ENCODE data around the gene SMIM27.

SMIM27 gene

DNA sequence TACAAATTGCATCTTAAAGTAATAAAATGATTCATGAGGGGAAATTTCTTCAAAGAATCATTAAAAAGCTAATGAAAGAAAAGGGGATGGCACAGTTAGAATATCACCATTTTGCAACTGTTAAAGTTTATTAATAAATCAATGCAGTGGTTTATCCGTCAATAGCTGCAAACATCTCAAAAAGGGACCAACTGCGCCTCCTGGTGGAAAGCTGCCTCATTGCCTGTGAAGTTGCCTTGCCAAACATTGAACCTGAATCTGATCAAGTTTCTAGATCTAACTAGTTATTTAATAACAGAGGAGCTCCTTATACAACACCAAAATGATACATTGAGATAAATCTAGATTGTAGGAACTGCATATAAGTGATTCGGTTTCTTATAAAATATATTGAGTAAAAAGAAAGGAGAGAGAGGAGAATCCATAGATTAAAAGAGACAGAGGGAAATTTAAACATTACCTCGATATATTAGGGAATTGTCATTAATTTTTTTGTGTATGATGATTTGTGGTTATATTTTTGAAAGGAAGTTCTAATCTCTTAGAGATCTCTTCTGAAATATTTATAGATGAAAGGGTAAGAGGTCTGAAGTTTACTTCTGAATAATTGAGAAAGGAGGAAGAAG, 27.7 kb downstream of the SMIM27 start:
- H3K4me3 ChIP-seq (ENCODE audit: control insufficient read depth, low read depth, low read length) = no peak overlapping the region
- TF ChIP-seq, protein P1, sequence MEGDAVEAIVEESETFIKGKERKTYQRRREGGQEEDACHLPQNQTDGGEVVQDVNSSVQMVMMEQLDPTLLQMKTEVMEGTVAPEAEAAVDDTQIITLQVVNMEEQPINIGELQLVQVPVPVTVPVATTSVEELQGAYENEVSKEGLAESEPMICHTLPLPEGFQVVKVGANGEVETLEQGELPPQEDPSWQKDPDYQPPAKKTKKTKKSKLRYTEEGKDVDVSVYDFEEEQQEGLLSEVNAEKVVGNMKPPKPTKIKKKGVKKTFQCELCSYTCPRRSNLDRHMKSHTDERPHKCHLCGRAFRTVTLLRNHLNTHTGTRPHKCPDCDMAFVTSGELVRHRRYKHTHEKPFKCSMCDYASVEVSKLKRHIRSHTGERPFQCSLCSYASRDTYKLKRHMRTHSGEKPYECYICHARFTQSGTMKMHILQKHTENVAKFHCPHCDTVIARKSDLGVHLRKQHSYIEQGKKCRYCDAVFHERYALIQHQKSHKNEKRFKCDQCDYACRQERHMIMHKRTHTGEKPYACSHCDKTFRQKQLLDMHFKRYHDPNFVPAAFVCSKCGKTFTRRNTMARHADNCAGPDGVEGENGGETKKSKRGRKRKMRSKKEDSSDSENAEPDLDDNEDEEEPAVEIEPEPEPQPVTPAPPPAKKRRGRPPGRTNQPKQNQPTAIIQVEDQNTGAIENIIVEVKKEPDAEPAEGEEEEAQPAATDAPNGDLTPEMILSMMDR (conservative IDR thresholded peaks at IDR 0.05; ENCODE audit: control insufficient read depth, insufficient read depth, low read depth, low read length) = peak; percentile 97
- peak; percentile 64 for DNase-seq (ENCODE audit: low read depth)

DNA sequence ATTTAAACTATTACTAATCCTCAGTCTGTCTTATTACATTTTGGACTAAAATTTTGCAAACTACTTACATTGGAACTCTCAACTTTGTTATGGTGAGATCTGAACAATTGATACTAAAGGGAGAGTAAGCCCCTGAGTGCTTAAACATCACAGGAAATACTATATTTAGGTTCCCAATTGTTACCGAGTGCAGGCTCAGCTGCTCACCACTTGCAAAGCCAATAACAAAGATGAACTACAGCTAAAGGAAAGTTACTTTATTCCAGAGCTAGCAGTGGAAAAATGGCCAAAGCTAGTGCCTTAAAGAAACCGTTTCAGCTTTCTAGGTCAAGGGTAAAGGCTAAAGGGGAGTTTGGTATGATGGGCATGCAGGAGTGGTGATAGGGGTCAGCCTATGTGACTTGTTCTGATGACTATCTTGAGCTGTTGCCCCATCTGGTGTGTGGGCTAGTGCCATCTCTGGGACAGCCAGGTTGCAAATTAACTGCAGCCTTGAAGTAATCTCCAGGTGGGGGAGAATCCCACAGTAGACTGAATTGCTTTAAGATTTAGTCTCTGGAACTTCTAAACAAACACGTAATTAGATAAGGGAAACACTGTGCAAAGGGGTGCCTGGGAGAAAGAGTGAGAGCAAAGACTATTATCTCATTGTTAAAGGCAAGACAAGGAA, 28.6 kb downstream of the SMIM27 start:
- no peak for DNase-seq (ENCODE audit: low read depth)
- no peak overlapping the region for H3K4me3 ChIP-seq (ENCODE audit: control insufficient read depth, low read depth, low read length)
- TF ChIP-seq, protein P1 (conservative IDR thresholded peaks at IDR 0.05; ENCODE audit: control insufficient read depth, insufficient read depth, low read depth, low read length) = no peak

DNA sequence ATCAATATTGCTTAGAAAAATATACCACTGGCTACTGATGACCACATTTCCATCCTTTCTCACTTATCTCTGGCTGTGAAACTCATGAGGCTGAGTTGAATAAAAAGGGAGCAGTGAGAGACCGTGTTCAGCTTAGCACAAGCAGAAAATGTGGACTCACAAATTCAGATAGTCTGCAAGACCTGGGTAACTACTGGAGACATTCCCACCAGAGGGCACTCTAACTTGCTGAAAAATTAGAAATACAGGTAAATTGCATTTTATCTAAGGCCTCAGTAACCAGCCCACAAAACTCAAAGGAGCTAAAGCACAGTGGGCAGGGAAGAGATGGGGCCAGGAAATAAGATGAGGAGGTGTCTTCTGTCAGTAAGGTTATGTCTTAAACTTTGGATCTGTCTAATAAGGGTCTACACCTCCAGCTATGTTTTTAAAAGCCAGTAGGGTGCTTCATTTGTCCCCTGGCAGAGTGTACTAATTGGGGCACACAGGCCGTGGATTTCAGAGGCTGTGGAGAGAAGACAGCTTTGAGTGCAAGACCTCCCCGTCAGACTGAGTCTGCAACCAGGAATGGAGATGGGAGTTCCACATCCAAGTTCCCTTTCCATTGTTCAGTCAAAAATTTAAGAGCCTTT, 29.5 kb downstream of the SMIM27 start:
- DNase-seq (ENCODE audit: low read depth) = peak; percentile 76
- TF ChIP-seq, protein P1 (conservative IDR thresholded peaks at IDR 0.05; ENCODE audit: control insufficient read depth, insufficient read depth, low read depth, low read length) = peak; percentile 68
- H3K4me3 ChIP-seq (ENCODE audit: control insufficient read depth, low read depth, low read length) = no peak overlapping the region

DNA sequence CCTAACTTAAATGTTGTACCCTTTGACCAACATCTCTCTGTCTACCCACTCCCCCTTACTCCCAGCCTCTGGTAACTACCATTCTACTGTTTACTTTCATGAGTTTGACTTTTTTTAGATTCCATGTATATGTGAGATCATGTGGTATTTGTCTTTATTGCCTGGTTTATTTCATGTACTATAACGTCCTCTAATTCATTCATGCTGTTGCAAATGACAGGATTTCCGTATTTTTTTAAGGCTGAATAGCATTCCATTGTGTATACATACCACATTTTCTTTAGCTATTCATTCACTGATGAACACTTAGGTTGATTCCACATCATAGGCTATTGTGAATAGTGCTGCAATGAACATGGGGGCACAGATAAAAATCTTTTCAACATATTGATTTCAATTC, 32.7 kb downstream of the SMIM27 start:
- TF ChIP-seq, protein P1 (conservative IDR thresholded peaks at IDR 0.05; ENCODE audit: control insufficient read depth, insufficient read depth, low read depth, low read length) = no peak
- no peak for DNase-seq (ENCODE audit: low read depth)
- no peak overlapping the region for H3K4me3 ChIP-seq (ENCODE audit: control insufficient read depth, low read depth, low read length)

DNA sequence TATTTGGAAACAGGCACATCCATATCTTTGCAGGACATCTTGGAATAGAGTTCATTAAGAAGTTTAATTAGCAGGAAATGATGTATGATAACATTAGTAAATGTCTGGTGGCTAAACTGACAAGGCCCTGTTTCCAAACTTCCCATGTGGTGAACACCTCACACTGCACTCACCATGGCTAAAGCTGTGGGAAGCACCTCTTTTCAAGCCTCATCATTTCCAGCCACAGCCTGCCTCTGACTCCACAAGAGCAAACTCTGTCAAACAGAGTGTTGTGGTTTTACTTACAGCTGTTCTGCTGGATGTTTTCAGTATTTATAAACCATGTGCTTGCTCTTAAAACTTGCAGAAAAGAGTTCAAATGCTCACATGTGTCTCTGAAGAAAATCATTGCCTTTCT, 35.8 kb downstream of the SMIM27 start:
- no peak overlapping the region for H3K4me3 ChIP-seq (ENCODE audit: control insufficient read depth, low read depth, low read length)
- TF ChIP-seq, protein P1 (conservative IDR thresholded peaks at IDR 0.05; ENCODE audit: control insufficient read depth, insufficient read depth, low read depth, low read length) = no peak
- peak; percentile 38 for DNase-seq (ENCODE audit: low read depth)

DNA sequence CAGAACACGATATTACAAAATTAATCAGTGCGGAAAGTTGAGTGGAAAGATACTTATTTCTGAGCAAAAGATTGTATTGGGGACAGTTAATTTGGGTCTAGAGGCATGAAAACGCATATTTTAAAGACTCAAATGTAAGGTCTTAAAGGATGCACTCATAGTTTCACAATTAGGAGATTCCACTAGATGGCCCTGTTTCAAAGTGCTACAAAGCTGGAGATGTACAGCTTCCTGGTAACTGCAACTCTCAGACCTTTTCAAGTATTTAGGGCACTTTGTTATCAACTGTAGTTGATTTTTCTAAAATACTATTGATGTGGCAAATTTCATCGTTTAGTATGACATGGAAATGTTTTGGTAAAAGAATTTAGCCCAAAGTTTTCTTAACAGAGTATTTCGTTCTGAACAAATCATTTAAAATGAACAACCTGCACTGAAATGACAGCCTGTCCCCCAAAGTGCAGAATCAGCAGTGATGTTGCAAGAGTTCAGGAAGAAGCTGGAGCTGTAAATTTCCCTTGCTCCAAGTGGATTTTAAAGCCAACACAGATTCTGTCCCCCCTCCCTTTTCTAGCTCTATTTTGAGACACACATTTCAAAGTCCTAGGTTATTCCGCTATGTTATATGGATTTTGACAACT, 37.1 kb downstream of the SMIM27 start:
- TF ChIP-seq, protein P1 (conservative IDR thresholded peaks at IDR 0.05; ENCODE audit: control insufficient read depth, insufficient read depth, low read depth, low read length) = peak; percentile 68
- H3K4me3 ChIP-seq (ENCODE audit: control insufficient read depth, low read depth, low read length) = no peak overlapping the region
- peak; percentile 69 for DNase-seq (ENCODE audit: low read depth)
